HepG2 (cell line): ENCODE results near the gene SUV39H2. TPM values are rescaled to one million over a fixed set of nuclear protein-coding genes. Genes with fewer than 3 reads are reported as not detected.
A peak's percentile ranks its signal among the peaks of the same experiment; 100 is the strongest.

Experiments
- CHD4 ChIP-seq: fragments of 200-600 bp; sonication (generic); IDR thresholded peaks from 2 replicates; pipeline ENCODE4 v1.7.0; 2017; ENCODE audit warnings: mild to moderate bottlenecking, low read length, borderline replicate concordance
- E2F2 ChIP-seq: sonication (generic); formaldehyde crosslinking; IDR thresholded peaks from 2 replicates; pipeline ENCODE4 v1.4.0; 2020; ENCODE audit warnings: missing genetic modification reagents, borderline replicate concordance
- ELF1 ChIP-seq: sonication (generic); formaldehyde crosslinking; IDR thresholded peaks from 2 replicates; pipeline ENCODE4 v1.4.0; 2020; ENCODE audit warnings: missing genetic modification reagents
- GATAD2A ChIP-seq: IDR thresholded peaks from 2 replicates; pipeline ENCODE4 v1.6.1; 2016
- MNT ChIP-seq: fragments of 450-650 bp; IDR thresholded peaks from 2 replicates; pipeline ENCODE4 v1.6.1; 2016
- NBN ChIP-seq: fragments of 450-650 bp; conservative IDR thresholded peaks from 2 replicates; pipeline ENCODE4 v1.6.1; 2017
- NFIC ChIP-seq: IDR thresholded peaks from 2 replicates; pipeline ENCODE4 v1.6.1; 2012; ENCODE audit warnings: mild to moderate bottlenecking, low read length, inconsistent platforms
- NFYB ChIP-seq: sonication (generic); formaldehyde crosslinking; IDR thresholded peaks from 2 replicates; pipeline ENCODE4 v1.4.0; 2020; ENCODE audit warnings: missing genetic modification reagents
- NONO ChIP-seq, 2 experiments: fragments of 450-650 bp in 1 of 2; sonication (generic) in 1 of 2; formaldehyde crosslinking in 1 of 2; IDR thresholded peaks in 1 of 2; conservative IDR thresholded peaks in 1 of 2; 2 replicates each; pipeline versions ENCODE4 v1.6.1 to v1.8.0; 2017 to 2022; ENCODE audit warnings: mild to moderate bottlenecking in 1 of 2, missing genetic modification reagents in 1 of 2, moderate library complexity in 1 of 2
- SAFB2 ChIP-seq: sonication (generic); formaldehyde crosslinking; IDR thresholded peaks from 2 replicates; pipeline ENCODE4 v1.5.1; 2020; ENCODE audit warnings: missing genetic modification reagents, low read depth, mild to moderate bottlenecking, borderline replicate concordance
- SRSF9 ChIP-seq: fragments of 200-400 bp; formaldehyde crosslinking; IDR thresholded peaks from 2 replicates; pipeline ENCODE4 v1.6.1; 2018; ENCODE audit warnings: borderline replicate concordance, mild to moderate bottlenecking, low read depth, low read length; ENCODE audit not compliant: insufficient read depth, poor library complexity, severe bottlenecking
- ZFP36 ChIP-seq: fragments of 150-350 bp; IDR thresholded peaks from 2 replicates; pipeline ENCODE4 v1.6.1; 2018; ENCODE audit warnings: borderline replicate concordance, low read length, low read depth; ENCODE audit not compliant: partially characterized antibody
- ZMYM2 ChIP-seq: sonication (generic); formaldehyde crosslinking; IDR thresholded peaks from 2 replicates; pipeline ENCODE4 v1.8.0; 2022; ENCODE audit warnings: mild to moderate bottlenecking, missing genetic modification reagents
- ZNF10 ChIP-seq: sonication (generic); formaldehyde crosslinking; IDR thresholded peaks from 2 replicates; pipeline ENCODE4 v1.4.0; 2020; ENCODE audit warnings: mild to moderate bottlenecking, low read depth, missing genetic modification reagents, borderline replicate concordance
- ZNF350 ChIP-seq: sonication (generic); formaldehyde crosslinking; IDR thresholded peaks from 2 replicates; pipeline ENCODE4 v1.4.0; 2020; ENCODE audit warnings: mild to moderate bottlenecking, low read depth, missing genetic modification reagents, borderline replicate concordance
- ZNF382 ChIP-seq: sonication (generic); formaldehyde crosslinking; IDR thresholded peaks from 2 replicates; pipeline ENCODE4 v1.5.0; 2020; ENCODE audit warnings: missing genetic modification reagents, mild to moderate bottlenecking, borderline replicate concordance
- ZNF543 ChIP-seq: sonication (generic); formaldehyde crosslinking; IDR thresholded peaks from 2 replicates; pipeline ENCODE4 v1.4.0; 2020; ENCODE audit warnings: mild to moderate bottlenecking, missing genetic modification reagents
- ZNF546 ChIP-seq: sonication (generic); formaldehyde crosslinking; conservative IDR thresholded peaks from 2 replicates; pipeline ENCODE4 v1.8.1; 2023; ENCODE audit warnings: mild to moderate bottlenecking, missing genetic modification reagents
- ZNF576 ChIP-seq: sonication (generic); formaldehyde crosslinking; IDR thresholded peaks from 2 replicates; pipeline ENCODE4 v1.4.0; 2020; ENCODE audit warnings: mild to moderate bottlenecking, missing genetic modification reagents
- ZNF652 ChIP-seq: IDR thresholded peaks from 2 replicates; pipeline ENCODE4 v1.6.1; 2016; ENCODE audit warnings: low read depth, borderline replicate concordance
- ZNF704 ChIP-seq: sonication (generic); formaldehyde crosslinking; IDR thresholded peaks from 2 replicates; pipeline ENCODE4 v1.8.1; 2023; ENCODE audit warnings: mild to moderate bottlenecking, inconsistent platforms, moderate library complexity, missing genetic modification reagents, borderline replicate concordance
- ZNF776 ChIP-seq: sonication (generic); formaldehyde crosslinking; IDR thresholded peaks from 2 replicates; pipeline ENCODE4 v1.4.0; 2020; ENCODE audit warnings: mild to moderate bottlenecking, missing genetic modification reagents
- ZSCAN20 ChIP-seq: sonication (generic); formaldehyde crosslinking; IDR thresholded peaks from 2 replicates; pipeline ENCODE4 v1.4.0; 2020; ENCODE audit warnings: missing genetic modification reagents, mild to moderate bottlenecking, borderline replicate concordance
- ZSCAN30 ChIP-seq: sonication (generic); formaldehyde crosslinking; IDR thresholded peaks from 2 replicates; pipeline ENCODE4 v1.5.0; 2020; ENCODE audit warnings: mild to moderate bottlenecking, missing genetic modification reagents
- polyA plus RNA-seq, 8 experiments: library from polyadenylated mRNA; depleted of rRNA in 3 of 8; stranded (reverse) in 7 of 8; unstranded in 1 of 8; fragments of >200 nt; fragmentation: Illumina TruSeq in 4 of 8; extraction: Trizol in 4 of 8; gene quantifications; 2 replicates each; pipeline versions ENCODE4 v1.2.1 to v1.2.3, GENCODE V29; 2011 to 2016; ENCODE audit warnings: low read depth in 4 of 8, missing spikeins in 1 of 8, mixed read lengths in 1 of 8; ENCODE audit not compliant: insufficient read depth in 1 of 8
- total RNA-seq, 5 experiments: library from RNA; depleted of rRNA; stranded (reverse); fragments of >200 nt; fragmentation: Illumina TruSeq; extraction: Trizol; gene quantifications; 2 replicates each; pipeline ENCODE4 v1.2.3, GENCODE V29; 2016; ENCODE audit warnings: low read depth in 1 of 5

The SUV39H2 gene
- total and polyA plus RNA-seq, 2 of the 13 experiments (the other 11 are each of a cell fraction or from before 2014, with no cell fraction given), result 9.0 to 44.3 TPM

- TF ChIP-seq ZNF576 (CRISPR knock-in tag) (no peak), NONO (IDR thresholded peaks at IDR 0.05) (no peak), NONO (CRISPR knock-in tag; conservative IDR thresholded peaks at IDR 0.05) (peak; percentile 27), ZNF652 (CRISPR knock-in tag) (no peak), NFYB (CRISPR knock-in tag) (peak; percentile 91), ZSCAN20 (peak; percentile 16; the same call in 1 of the 2 replicates), ZNF382 (CRISPR knock-in tag) (no peak), ZNF543 (CRISPR knock-in tag) (0 out of 2 replicates have a peak, but pooled peaks have one; percentile 55), ZNF704 (CRISPR knock-in tag) (peak; percentile 66; the same call in 1 of the 2 replicates), ZNF10 (CRISPR knock-in tag) (no peak), GATAD2A (no peak; the same call in 1 of the 2 replicates), ZNF350 (CRISPR knock-in tag) (peak; percentile 73), CHD4 (no peak), ZNF546 (CRISPR knock-in tag) (no peak; the same call in 1 of the 2 replicates), ZNF776 (CRISPR knock-in tag) (peak; percentile 62; the same call in 1 of the 2 replicates), SAFB2 (CRISPR knock-in tag) (no peak; the same call in 1 of the 2 replicates), ZSCAN30 (no peak), ZMYM2 (CRISPR knock-in tag) (no peak; the same call in 1 of the 2 replicates), ELF1 (CRISPR knock-in tag) (peak; percentile 85), SRSF9 (no peak), NFIC (no peak), E2F2 (CRISPR knock-in tag) (no peak), ZFP36 (no peak), NBN (no peak), MNT (no peak)
These were observed 40.7 kb upstream of the SUV39H2 start, which contains the start of the genes CDNF, HSPA14 and MSANTD7 (continued) for GRCh38 chr10:14837757-14838581.
